GM23338 (cell line): ENCODE results near the gene ZBTB42. TPM values are rescaled to one million over a fixed set of nuclear protein-coding genes. Genes with fewer than 3 reads are reported as not detected.
A peak's percentile ranks its signal among the peaks of the same experiment; 100 is the strongest.

ENCODE experiments used
- ATAC-seq: fragments of 200-7000 bp; cut with Tn5 transposase; 3 replicates; pipeline ENCODE4 v1.9.1; 2020
- DNase-seq: peaks from one replicate; pipeline ENCODE4 v3.0.0-alpha.2; 2015; ENCODE audit warnings: low spot score
- H2AFZ ChIP-seq: fragments of 200-600 bp; sonication (generic); 2 replicates; pipeline ENCODE4 v1.8.0; 2016; ENCODE audit warnings: antibody characterized with exemption, mild to moderate bottlenecking, moderate library complexity
- H3F3A ChIP-seq: fragments of 200-600 bp; sonication (generic); replicated peaks from 2 replicates; pipeline ENCODE4 v1.8.0; 2017; ENCODE audit warnings: antibody characterized with exemption, mixed run types, low read depth
- H3K27ac ChIP-seq: fragments of 200-600 bp; sonication (generic); 2 replicates; pipeline ENCODE4 v1.6.1; 2016; ENCODE audit warnings: low read depth
- H3K27me3 ChIP-seq: fragments of 200-600 bp; sonication (generic); 2 replicates; pipeline ENCODE4 v1.8.0; 2016; ENCODE audit warnings: mild to moderate bottlenecking, mixed run types, moderate library complexity; ENCODE audit not compliant: insufficient read depth
- H3K36me3 ChIP-seq: fragments of 200-600 bp; sonication (generic); 2 replicates; pipeline ENCODE4 v1.8.0; 2016; ENCODE audit warnings: mild to moderate bottlenecking; ENCODE audit not compliant: insufficient read depth
- H3K4me1 ChIP-seq: fragments of 200-600 bp; sonication (generic); 2 replicates; pipeline ENCODE4 v1.8.0; 2016; ENCODE audit warnings: mild to moderate bottlenecking, moderate library complexity; ENCODE audit not compliant: insufficient read depth
- H3K4me2 ChIP-seq: fragments of 200-600 bp; sonication (generic); 2 replicates; pipeline ENCODE4 v1.7.1; 2017; ENCODE audit warnings: mixed run types
- H3K4me3 ChIP-seq: fragments of 200-600 bp; sonication (generic); 2 replicates; pipeline ENCODE4 v1.6.1; 2016; ENCODE audit warnings: mixed run types
- H3K79me2 ChIP-seq: fragments of 200-600 bp; sonication (generic); replicated peaks from 2 replicates; pipeline ENCODE4 v1.8.0; 2017; ENCODE audit warnings: mild to moderate bottlenecking; ENCODE audit not compliant: insufficient read depth
- H3K9me2 ChIP-seq: fragments of 200-600 bp; sonication (generic); 2 replicates; pipeline ENCODE4 v1.8.0; 2017; ENCODE audit not compliant: insufficient read depth
- H4K20me1 ChIP-seq: fragments of 200-600 bp; sonication (generic); replicated peaks from 2 replicates; pipeline ENCODE4 v1.8.0; 2017; ENCODE audit warnings: mild to moderate bottlenecking; ENCODE audit not compliant: insufficient read depth
- H3K27ac Mint-ChIP-seq: 2 replicates; pipeline ENCODE4 v1.8.0; 2020; ENCODE audit warnings: inconsistent platforms, mild to moderate bottlenecking, moderate library complexity, mixed read lengths
- H3K27me3 Mint-ChIP-seq: 3 replicates; pipeline ENCODE4 v1.8.0; 2022; ENCODE audit warnings: low read depth, mild to moderate bottlenecking, moderate library complexity, mixed read lengths, inconsistent platforms; ENCODE audit not compliant: insufficient read depth, poor library complexity
- H3K36me3 Mint-ChIP-seq: 3 replicates; pipeline ENCODE4 v1.8.0; 2021; ENCODE audit warnings: low read depth, mild to moderate bottlenecking, inconsistent platforms, moderate library complexity, mixed read lengths
- H3K4me1 Mint-ChIP-seq: 3 replicates; pipeline ENCODE4 v1.8.0; 2020; ENCODE audit warnings: mild to moderate bottlenecking, inconsistent platforms, mixed read lengths
- H3K4me3 Mint-ChIP-seq: 3 replicates; pipeline ENCODE4 v1.8.0; 2021; ENCODE audit warnings: moderate library complexity, mild to moderate bottlenecking, inconsistent platforms, mixed read lengths
- H3K9me3 Mint-ChIP-seq: 3 replicates; pipeline ENCODE4 v1.8.0; 2020; ENCODE audit warnings: moderate library complexity, mild to moderate bottlenecking, inconsistent platforms, mixed read lengths
- polyA plus RNA-seq: library from polyadenylated mRNA; unstranded; fragments of >200 nt; fragmentation: Nextera tagmentation; extraction: Ambion mirVana; gene quantifications from 2 replicates; pipeline ENCODE4 v1.2.1, GENCODE V29; 2016
- total RNA-seq: library from RNA; depleted of rRNA; stranded (reverse); fragments of >200 nt; shearing (Covaris generic); gene quantifications from 2 replicates; pipeline ENCODE4 v1.2.3, GENCODE V29; 2014
- TF ChIP-seq, protein P1 (sequence below): fragments of 250-450 bp; sonication (Bioruptor Pico); IDR thresholded peaks from 2 replicates; pipeline ENCODE4 v1.5.0; 2020; ENCODE audit warnings: mild to moderate bottlenecking, moderate library complexity
- TF ChIP-seq, protein P2 (sequence below), 2 experiments: fragments of 200-600 bp in 1 of 2; sonication (generic) in 1 of 2; conservative IDR thresholded peaks; 2 replicates each; pipeline versions ENCODE4 v1.5.1 to v1.6.1; 2016 to 2017; ENCODE audit warnings: antibody characterized with exemption in 2 of 2, low read depth in 2 of 2, mild to moderate bottlenecking in 2 of 2, moderate library complexity in 1 of 2
- TF ChIP-seq, protein P3 (sequence below): IDR thresholded peaks from 2 replicates; pipeline ENCODE4 v1.6.1; 2016; ENCODE audit warnings: antibody characterized with exemption
- TF ChIP-seq, protein P4 (sequence below): IDR thresholded peaks from one replicate; pipeline ENCODE4 v1.6.1; 2018; ENCODE audit warnings: antibody characterized with exemption; ENCODE audit not compliant: unreplicated experiment

The ZBTB42 gene
- total and polyA plus RNA-seq, 2 experiments from 2014 or later = 0.70 to 4.4 TPM

DNA sequence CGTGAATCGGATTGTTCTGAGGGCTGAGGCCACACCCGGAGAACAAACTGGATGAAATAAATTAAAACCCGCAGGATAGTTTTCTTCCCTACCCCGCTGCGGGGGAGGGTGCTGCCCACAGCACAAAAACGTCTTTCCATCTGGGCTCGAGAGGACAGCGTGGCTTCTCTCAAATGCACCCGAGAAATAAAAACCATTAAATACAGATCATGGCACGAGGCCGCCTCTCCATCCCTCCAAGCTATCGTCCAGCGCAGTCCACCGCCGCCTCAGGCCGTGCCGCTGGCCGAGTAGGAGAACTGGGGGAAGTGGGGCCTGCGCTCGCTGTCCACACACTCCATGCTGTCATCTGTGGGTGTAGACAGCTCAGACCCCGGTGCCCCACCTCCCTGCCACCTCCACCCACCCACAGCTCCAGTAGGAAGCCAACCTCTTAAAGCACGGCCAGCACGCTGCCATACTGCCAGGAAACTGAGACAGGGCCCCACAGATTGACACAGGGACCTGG, 30.8 kb upstream of the ZBTB42 start (continued):
- TF ChIP-seq, protein P1, sequence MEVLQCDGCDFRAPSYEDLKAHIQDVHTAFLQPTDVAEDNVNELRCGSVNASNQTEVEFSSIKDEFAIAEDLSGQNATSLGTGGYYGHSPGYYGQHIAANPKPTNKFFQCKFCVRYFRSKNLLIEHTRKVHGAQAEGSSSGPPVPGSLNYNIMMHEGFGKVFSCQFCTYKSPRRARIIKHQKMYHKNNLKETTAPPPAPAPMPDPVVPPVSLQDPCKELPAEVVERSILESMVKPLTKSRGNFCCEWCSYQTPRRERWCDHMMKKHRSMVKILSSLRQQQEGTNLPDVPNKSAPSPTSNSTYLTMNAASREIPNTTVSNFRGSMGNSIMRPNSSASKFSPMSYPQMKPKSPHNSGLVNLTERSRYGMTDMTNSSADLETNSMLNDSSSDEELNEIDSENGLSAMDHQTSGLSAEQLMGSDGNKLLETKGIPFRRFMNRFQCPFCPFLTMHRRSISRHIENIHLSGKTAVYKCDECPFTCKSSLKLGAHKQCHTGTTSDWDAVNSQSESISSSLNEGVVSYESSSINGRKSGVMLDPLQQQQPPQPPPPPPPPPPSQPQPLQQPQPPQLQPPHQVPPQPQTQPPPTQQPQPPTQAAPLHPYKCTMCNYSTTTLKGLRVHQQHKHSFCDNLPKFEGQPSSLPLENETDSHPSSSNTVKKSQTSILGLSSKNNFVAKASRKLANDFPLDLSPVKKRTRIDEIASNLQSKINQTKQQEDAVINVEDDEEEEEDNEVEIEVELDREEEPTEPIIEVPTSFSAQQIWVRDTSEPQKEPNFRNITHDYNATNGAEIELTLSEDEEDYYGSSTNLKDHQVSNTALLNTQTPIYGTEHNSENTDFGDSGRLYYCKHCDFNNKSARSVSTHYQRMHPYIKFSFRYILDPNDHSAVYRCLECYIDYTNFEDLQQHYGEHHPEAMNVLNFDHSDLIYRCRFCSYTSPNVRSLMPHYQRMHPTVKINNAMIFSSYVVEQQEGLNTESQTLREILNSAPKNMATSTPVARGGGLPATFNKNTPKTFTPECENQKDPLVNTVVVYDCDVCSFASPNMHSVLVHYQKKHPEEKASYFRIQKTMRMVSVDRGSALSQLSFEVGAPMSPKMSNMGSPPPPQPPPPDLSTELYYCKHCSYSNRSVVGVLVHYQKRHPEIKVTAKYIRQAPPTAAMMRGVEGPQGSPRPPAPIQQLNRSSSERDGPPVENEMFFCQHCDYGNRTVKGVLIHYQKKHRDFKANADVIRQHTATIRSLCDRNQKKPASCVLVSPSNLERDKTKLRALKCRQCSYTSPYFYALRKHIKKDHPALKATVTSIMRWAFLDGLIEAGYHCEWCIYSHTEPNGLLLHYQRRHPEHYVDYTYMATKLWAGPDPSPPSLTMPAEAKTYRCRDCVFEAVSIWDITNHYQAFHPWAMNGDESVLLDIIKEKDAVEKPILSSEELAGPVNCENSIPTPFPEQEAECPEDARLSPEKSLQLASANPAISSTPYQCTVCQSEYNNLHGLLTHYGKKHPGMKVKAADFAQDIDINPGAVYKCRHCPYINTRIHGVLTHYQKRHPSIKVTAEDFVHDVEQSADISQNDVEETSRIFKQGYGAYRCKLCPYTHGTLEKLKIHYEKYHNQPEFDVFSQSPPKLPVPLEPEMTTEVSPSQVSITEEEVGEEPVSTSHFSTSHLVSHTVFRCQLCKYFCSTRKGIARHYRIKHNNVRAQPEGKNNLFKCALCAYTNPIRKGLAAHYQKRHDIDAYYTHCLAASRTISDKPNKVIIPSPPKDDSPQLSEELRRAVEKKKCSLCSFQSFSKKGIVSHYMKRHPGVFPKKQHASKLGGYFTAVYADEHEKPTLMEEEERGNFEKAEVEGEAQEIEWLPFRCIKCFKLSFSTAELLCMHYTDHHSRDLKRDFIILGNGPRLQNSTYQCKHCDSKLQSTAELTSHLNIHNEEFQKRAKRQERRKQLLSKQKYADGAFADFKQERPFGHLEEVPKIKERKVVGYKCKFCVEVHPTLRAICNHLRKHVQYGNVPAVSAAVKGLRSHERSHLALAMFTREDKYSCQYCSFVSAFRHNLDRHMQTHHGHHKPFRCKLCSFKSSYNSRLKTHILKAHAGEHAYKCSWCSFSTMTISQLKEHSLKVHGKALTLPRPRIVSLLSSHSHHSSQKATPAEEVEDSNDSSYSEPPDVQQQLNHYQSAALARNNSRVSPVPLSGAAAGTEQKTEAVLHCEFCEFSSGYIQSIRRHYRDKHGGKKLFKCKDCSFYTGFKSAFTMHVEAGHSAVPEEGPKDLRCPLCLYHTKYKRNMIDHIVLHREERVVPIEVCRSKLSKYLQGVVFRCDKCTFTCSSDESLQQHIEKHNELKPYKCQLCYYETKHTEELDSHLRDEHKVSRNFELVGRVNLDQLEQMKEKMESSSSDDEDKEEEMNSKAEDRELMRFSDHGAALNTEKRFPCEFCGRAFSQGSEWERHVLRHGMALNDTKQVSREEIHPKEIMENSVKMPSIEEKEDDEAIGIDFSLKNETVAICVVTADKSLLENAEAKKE (CRISPR knock-in tag) = no peak
- TF ChIP-seq, protein P2, sequence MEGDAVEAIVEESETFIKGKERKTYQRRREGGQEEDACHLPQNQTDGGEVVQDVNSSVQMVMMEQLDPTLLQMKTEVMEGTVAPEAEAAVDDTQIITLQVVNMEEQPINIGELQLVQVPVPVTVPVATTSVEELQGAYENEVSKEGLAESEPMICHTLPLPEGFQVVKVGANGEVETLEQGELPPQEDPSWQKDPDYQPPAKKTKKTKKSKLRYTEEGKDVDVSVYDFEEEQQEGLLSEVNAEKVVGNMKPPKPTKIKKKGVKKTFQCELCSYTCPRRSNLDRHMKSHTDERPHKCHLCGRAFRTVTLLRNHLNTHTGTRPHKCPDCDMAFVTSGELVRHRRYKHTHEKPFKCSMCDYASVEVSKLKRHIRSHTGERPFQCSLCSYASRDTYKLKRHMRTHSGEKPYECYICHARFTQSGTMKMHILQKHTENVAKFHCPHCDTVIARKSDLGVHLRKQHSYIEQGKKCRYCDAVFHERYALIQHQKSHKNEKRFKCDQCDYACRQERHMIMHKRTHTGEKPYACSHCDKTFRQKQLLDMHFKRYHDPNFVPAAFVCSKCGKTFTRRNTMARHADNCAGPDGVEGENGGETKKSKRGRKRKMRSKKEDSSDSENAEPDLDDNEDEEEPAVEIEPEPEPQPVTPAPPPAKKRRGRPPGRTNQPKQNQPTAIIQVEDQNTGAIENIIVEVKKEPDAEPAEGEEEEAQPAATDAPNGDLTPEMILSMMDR (conservative IDR thresholded peaks at IDR 0.05; ENCODE audit: low read depth in 2 of 2) = no peak

DNA sequence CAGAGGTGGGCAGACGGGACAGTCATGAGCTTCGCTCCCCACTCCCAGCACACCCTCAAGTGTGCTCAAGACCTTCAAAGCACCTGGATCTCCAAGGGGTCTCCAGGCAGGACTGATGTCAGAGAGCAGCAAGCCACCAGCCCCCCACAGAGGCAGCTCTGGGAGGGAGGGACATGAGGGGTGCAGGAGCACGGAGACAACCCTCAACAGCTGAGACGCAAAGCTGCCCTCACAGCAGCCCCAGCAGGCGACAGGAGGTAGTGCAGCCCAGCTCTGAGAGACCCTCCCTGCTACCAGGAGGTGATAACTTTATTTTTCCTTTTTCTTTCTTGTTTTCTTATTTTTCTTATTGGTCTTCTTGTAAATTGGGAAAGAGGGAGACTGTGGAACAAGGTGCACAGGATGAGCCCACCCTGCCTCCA, 30.0 kb upstream of the ZBTB42 start:
- no peak overlapping the region for H3K27ac Mint-ChIP-seq
- no peak overlapping the region for H3K4me3 Mint-ChIP-seq

More for the DNA sequence above, 30.0 kb upstream of the ZBTB42 start:
- ATAC-seq (no peak), DNase-seq (peak; percentile 53)
- no peaks in the 10 kb centered on the region for H3K27me3 ChIP-seq
- H3K27me3 Mint-ChIP-seq = peaks cover 3% of the 10 kb centered on the region
- peaks cover 44% of the 10 kb centered on the region for H3K36me3 Mint-ChIP-seq
- no peak overlapping the region for H2AFZ ChIP-seq
- H3K4me2 ChIP-seq = no peak overlapping the region
- H3K4me3 ChIP-seq = no peak overlapping the region
- H3K4me1 ChIP-seq = peaks cover 11% of the 10 kb centered on the region
- H3K36me3 ChIP-seq = 0 out of 2 replicates have a peak, but pooled peaks cover 5% of the 10 kb centered on the region
- H3F3A ChIP-seq = peaks cover 9% of the 10 kb centered on the region; the same call in 1 of the 2 replicates
- peaks cover 9% of the 10 kb centered on the region for H3K9me3 Mint-ChIP-seq
- no peak overlapping the region for H3K27ac ChIP-seq
- TF ChIP-seq, protein P2 (conservative IDR thresholded peaks at IDR 0.05; ENCODE audit: low read depth in 2 of 2) = peak; percentile 53 to 65
- TF ChIP-seq, protein P3, sequence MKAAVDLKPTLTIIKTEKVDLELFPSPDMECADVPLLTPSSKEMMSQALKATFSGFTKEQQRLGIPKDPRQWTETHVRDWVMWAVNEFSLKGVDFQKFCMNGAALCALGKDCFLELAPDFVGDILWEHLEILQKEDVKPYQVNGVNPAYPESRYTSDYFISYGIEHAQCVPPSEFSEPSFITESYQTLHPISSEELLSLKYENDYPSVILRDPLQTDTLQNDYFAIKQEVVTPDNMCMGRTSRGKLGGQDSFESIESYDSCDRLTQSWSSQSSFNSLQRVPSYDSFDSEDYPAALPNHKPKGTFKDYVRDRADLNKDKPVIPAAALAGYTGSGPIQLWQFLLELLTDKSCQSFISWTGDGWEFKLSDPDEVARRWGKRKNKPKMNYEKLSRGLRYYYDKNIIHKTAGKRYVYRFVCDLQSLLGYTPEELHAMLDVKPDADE = no peak
- TF ChIP-seq, protein P4, sequence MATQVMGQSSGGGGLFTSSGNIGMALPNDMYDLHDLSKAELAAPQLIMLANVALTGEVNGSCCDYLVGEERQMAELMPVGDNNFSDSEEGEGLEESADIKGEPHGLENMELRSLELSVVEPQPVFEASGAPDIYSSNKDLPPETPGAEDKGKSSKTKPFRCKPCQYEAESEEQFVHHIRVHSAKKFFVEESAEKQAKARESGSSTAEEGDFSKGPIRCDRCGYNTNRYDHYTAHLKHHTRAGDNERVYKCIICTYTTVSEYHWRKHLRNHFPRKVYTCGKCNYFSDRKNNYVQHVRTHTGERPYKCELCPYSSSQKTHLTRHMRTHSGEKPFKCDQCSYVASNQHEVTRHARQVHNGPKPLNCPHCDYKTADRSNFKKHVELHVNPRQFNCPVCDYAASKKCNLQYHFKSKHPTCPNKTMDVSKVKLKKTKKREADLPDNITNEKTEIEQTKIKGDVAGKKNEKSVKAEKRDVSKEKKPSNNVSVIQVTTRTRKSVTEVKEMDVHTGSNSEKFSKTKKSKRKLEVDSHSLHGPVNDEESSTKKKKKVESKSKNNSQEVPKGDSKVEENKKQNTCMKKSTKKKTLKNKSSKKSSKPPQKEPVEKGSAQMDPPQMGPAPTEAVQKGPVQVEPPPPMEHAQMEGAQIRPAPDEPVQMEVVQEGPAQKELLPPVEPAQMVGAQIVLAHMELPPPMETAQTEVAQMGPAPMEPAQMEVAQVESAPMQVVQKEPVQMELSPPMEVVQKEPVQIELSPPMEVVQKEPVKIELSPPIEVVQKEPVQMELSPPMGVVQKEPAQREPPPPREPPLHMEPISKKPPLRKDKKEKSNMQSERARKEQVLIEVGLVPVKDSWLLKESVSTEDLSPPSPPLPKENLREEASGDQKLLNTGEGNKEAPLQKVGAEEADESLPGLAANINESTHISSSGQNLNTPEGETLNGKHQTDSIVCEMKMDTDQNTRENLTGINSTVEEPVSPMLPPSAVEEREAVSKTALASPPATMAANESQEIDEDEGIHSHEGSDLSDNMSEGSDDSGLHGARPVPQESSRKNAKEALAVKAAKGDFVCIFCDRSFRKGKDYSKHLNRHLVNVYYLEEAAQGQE = no peak
- no peaks in the 10 kb centered on the region; the same call in 1 of the 2 replicates for H3K9me2 ChIP-seq
- H4K20me1 ChIP-seq = no peaks in the 10 kb centered on the region
- peaks cover 17% of the 10 kb centered on the region for H3K4me1 Mint-ChIP-seq
- no peaks in the 10 kb centered on the region for H3K79me2 ChIP-seq
